Measurements from ENCODE around the gene RAI1. TPM values are rescaled to one million over a fixed set of nuclear protein-coding genes. Genes with fewer than 3 reads are reported as not detected.
A peak's percentile ranks its signal among the peaks of the same experiment; 100 is the strongest.

The RAI1 gene
- polyA plus RNA-seq, 2 of the 4 experiments (the other 2 are of a cell fraction) = 3.5 to 23.8 TPM

DNA sequence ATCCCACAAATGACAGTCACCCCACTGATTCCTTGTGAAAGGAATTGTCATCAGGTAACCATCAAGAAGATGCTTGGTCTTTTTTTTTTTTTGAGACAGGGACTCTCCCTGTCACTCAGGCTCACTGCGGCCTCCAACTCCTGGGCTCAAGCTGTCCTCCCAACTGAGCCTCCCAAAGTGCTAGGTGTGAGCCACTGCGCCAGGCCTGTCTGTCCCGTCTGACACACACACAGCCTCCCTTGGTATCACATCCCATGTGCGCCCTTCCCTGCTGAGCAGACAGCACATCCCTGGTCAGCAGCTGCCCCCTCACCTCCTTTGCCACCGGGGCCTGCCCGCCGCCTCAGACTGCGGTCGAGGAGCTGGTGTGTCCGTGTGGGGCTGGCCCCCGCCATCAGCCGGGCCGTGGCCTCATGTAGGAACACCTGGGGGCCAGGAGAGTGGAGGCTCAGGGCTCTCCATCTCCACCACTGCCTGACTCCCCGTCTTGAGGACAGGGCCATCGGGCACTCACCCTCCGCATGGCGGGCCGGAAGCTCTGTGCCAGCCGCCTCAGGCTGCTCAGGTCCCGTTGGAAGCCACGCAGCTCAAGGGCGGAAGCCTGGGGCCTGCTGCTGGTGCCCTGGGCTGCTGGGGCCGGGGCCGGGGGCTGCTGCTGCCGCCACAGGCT is 131.9 kb downstream of the RAI1 start:
- Histone ChIP-seq H3K4me3 (no peak overlapping the region), H3K4me1 (peaks cover 65% of the 10 kb centered on the region), H3K4me2 (no peak overlapping the region), H3K27ac (peak overlapping the region in 1 of 2 experiments; percentile 93; a peak in 3 of 6 replicates), H3K9me3 (no peaks in the 10 kb centered on the region)
- TF ChIP-seq SREBF2 (IDR thresholded peaks at IDR 0.05) = no peak
- TF ChIP-seq FOSL2 (IDR thresholded peaks at IDR 0.05) = no peak
- TF ChIP-seq FOSL2 (CRISPR knock-in tag; IDR thresholded peaks at IDR 0.05) = no peak
- TF ChIP-seq, protein P1, sequence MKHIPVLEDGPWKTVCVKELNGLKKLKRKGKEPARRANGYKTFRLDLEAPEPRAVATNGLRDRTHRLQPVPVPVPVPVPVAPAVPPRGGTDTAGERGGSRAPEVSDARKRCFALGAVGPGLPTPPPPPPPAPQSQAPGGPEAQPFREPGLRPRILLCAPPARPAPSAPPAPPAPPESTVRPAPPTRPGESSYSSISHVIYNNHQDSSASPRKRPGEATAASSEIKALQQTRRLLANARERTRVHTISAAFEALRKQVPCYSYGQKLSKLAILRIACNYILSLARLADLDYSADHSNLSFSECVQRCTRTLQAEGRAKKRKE (CRISPR knock-in tag; IDR thresholded peaks at IDR 0.05; ENCODE audit: low read depth) = no peak
- TF ChIP-seq MAX (IDR thresholded peaks at IDR 0.05) = no peak
- TF ChIP-seq GATA3 (IDR thresholded peaks at IDR 0.05; ENCODE audit: borderline replicate concordance) = no peak
- no peak for TF ChIP-seq HES2 (IDR thresholded peaks at IDR 0.05)
- TF ChIP-seq TFCP2L1 (CRISPR knock-in tag; IDR thresholded peaks at IDR 0.05) = no peak
- no peak for TF ChIP-seq EP300 (IDR thresholded peaks at IDR 0.05)
- no peak for TF ChIP-seq MAZ (IDR thresholded peaks at IDR 0.05; ENCODE audit: borderline replicate concordance, low read depth, low read length)
- no peak for TF ChIP-seq RARB (CRISPR knock-in tag; IDR thresholded peaks at IDR 0.05)
- TF ChIP-seq HDAC2 (IDR thresholded peaks at IDR 0.05) = no peak
- TF ChIP-seq JUN (IDR thresholded peaks at IDR 0.05) = no peak
- TF ChIP-seq ZNF302 (CRISPR knock-in tag; IDR thresholded peaks at IDR 0.05) = no peak
- TF ChIP-seq CHD4 (IDR thresholded peaks at IDR 0.05; ENCODE audit: borderline replicate concordance) = no peak
- TF ChIP-seq RAD21 (conservative IDR thresholded peaks at IDR 0.05 in 1 of 2, IDR thresholded peaks at IDR 0.05 in 1 of 2) = no peak
- no peak for ATAC-seq
- no peak for FAIRE-seq
- POLR2A ChIA-PET = interaction anchor here (0.7 to 5.2 kb wide), 3 partner anchors 14 to 24 kb away, joined by 3 to 38 read pairs (median 22); partner anchors contain the start of gene SREBF1
- CTCF ChIA-PET = interaction anchor here (0.6 to 30.5 kb wide), 44 partner anchors 11 to 290 kb away, joined by 3 to 859 read pairs (median 5); partner anchors contain the start of genes DRG2, RAI1 and SREBF1
- DNase-seq (ENCODE audit: low read depth in 1 of 2, low spot score in 1 of 2) = peak in 1 of 2 experiments; percentile 66
- whole genome bisulfite sequencing (ENCODE audit: missing lambda C conversion rate) = 94% methylated on average over 12 of the region's 25 CpGs

- TF ChIP-seq RCOR1 (IDR thresholded peaks at IDR 0.05; ENCODE audit: low read depth, low read length) (no peak), FOSL2 (IDR thresholded peaks at IDR 0.05) (no peak), FOSL2 (CRISPR knock-in tag; IDR thresholded peaks at IDR 0.05) (no peak), USF2 (IDR thresholded peaks at IDR 0.05) (no peak), PBX3 (IDR thresholded peaks at IDR 0.05) (no peak), MYC (IDR thresholded peaks at IDR 0.05; ENCODE audit: borderline replicate concordance, low read length) (no peak), HMGXB4 (CRISPR knock-in tag; IDR thresholded peaks at IDR 0.05; ENCODE audit: borderline replicate concordance) (no peak), KDM1A (IDR thresholded peaks at IDR 0.05; ENCODE audit: low read depth) (no peak), BHLHE40 (IDR thresholded peaks at IDR 0.05; ENCODE audit: low read depth, low read length) (no peak), HOXA7 (CRISPR knock-in tag; IDR thresholded peaks at IDR 0.05) (no peak), RNF2 (IDR thresholded peaks at IDR 0.05; ENCODE audit: borderline replicate concordance, low read depth) (no peak), RFX5 (IDR thresholded peaks at IDR 0.05) (no peak)
- FAIRE-seq (no peak), DNase-seq (ENCODE audit: low read depth in 1 of 2, low spot score in 1 of 2) (no peak), ATAC-seq (no peak)
- Histone ChIP-seq H3K9me3 (no peaks in the 10 kb centered on the region), H3K4me3 (no peak overlapping the region), H3K27ac (peak overlapping the region in 1 of 2 experiments; percentile 93; a peak in 3 of 6 replicates), H3K4me1 (peaks cover 70% of the 10 kb centered on the region), H3K4me2 (no peak overlapping the region)
- ChIA-PET CTCF (interaction anchor here (1.0 to 30.5 kb wide), 14 partner anchors 12 to 221 kb away, joined by 3 to 859 read pairs (median 28); partner anchors contain the start of genes RAI1 and SREBF1), POLR2A (interaction anchor here (0.7 to 3.6 kb wide), 2 partner anchors 14 to 23 kb away, joined by 3 to 22 read pairs; partner anchors contain the start of gene SREBF1)
- 89% methylated on average over 13 of the region's 16 CpGs for WGBS (ENCODE audit: missing lambda C conversion rate)
These were observed 132.5 kb downstream of the RAI1 start for GRCh38 chr17:17813725-17814095.

All from A549 (cell line).